ENCODE results near the gene SLC8A2. TPM values are rescaled to one million over a fixed set of nuclear protein-coding genes. Genes with fewer than 3 reads are reported as not detected.

The SLC8A2 gene
- total RNA-seq, 1 donor from 2014 or later, result 3.7 TPM

- no peak for DNase-seq (ENCODE audit: low spot score in 2 of 2, unreplicated experiment in 2 of 2)
- Mint-ChIP-seq H3K27ac (no peak overlapping the region), H3K9me3 (no peaks in the 10 kb centered on the region), H3K27me3 (ENCODE audit: low read depth) (no peaks in the 10 kb centered on the region), H3K4me3 (no peak overlapping the region), H3K4me1 (no peaks in the 10 kb centered on the region), H3K36me3 (peaks cover 2% of the 10 kb centered on the region)
- TF ChIP-seq CTCF (IDR thresholded peaks at IDR 0.05; ENCODE audit: unreplicated experiment), result no peak
These were observed 21.1 kb upstream of the SLC8A2 start for GRCh38 chr19:47492571-47493377.

DNA sequence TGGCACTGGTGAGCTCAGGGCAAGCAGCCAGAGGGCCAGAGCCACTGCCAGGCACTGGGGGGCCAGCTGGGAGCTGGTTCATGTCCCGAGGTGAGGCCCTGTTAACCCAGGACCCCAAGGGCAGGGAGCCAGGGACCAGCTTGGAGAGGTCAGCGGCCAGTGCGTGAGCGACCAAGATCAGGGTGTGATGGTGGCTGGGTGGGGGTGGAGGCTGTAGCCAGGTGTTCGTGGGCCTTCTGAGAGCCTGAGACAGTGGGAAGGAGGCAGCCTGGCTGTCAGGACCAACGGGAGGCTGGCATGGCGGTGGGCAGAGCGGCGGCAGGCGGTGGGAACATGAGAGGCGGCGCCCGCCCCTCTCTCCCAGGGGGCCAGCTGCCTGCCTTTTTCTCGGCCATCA, 20.4 kb upstream of the SLC8A2 start:
- no peak overlapping the region for H3K4me3 Mint-ChIP-seq

GRCh38 chr19:47491358-47492136, 19.9 kb upstream of the SLC8A2 start:
- no peak overlapping the region for H3K4me3 Mint-ChIP-seq
- no peaks in the 10 kb centered on the region for H3K4me1 Mint-ChIP-seq
- no peak for DNase-seq (ENCODE audit: low spot score in 2 of 2, unreplicated experiment in 2 of 2)
- no peak for TF ChIP-seq CTCF (IDR thresholded peaks at IDR 0.05; ENCODE audit: unreplicated experiment)
- H3K36me3 Mint-ChIP-seq, result no peaks in the 10 kb centered on the region
- H3K9me3 Mint-ChIP-seq, result no peaks in the 10 kb centered on the region
- H3K27me3 Mint-ChIP-seq (ENCODE audit: low read depth), result no peaks in the 10 kb centered on the region
- H3K27ac Mint-ChIP-seq, result no peak overlapping the region

More for the DNA sequence above, 20.4 kb upstream of the SLC8A2 start:
- Mint-ChIP-seq H3K27ac (no peak overlapping the region), H3K4me1 (no peaks in the 10 kb centered on the region), H3K9me3 (no peaks in the 10 kb centered on the region), H3K36me3 (peaks cover 2% of the 10 kb centered on the region), H3K27me3 (ENCODE audit: low read depth) (no peaks in the 10 kb centered on the region)
- no peak for TF ChIP-seq CTCF (IDR thresholded peaks at IDR 0.05; ENCODE audit: unreplicated experiment)
- DNase-seq (ENCODE audit: low spot score in 2 of 2, unreplicated experiment in 2 of 2), result no peak

- no peak for TF ChIP-seq CTCF (IDR thresholded peaks at IDR 0.05; ENCODE audit: unreplicated experiment)
- Mint-ChIP-seq H3K4me1 (no peaks in the 10 kb centered on the region), H3K4me3 (no peak overlapping the region), H3K36me3 (no peaks in the 10 kb centered on the region), H3K9me3 (no peaks in the 10 kb centered on the region), H3K27me3 (ENCODE audit: low read depth) (no peaks in the 10 kb centered on the region), H3K27ac (no peak overlapping the region)
- no peak for DNase-seq (ENCODE audit: low spot score in 2 of 2, unreplicated experiment in 2 of 2)
These were observed 19.2 kb upstream of the SLC8A2 start for GRCh38 chr19:47490847-47491246.

- H3K4me1 Mint-ChIP-seq, result peaks cover 1% of the 10 kb centered on the region
- H3K4me3 Mint-ChIP-seq, result no peak overlapping the region
- H3K36me3 Mint-ChIP-seq, result peaks cover 3% of the 10 kb centered on the region
- no peak for TF ChIP-seq CTCF (IDR thresholded peaks at IDR 0.05; ENCODE audit: unreplicated experiment)
- no peaks in the 10 kb centered on the region for H3K27me3 Mint-ChIP-seq (ENCODE audit: low read depth)
- H3K27ac Mint-ChIP-seq, result no peak overlapping the region
- no peaks in the 10 kb centered on the region for H3K9me3 Mint-ChIP-seq
- DNase-seq (ENCODE audit: low spot score in 2 of 2, unreplicated experiment in 2 of 2), result no peak
These were observed 18.3 kb upstream of the SLC8A2 start for GRCh38 chr19:47490031-47490430.

Data from mesothelial cell of epicardium (in vitro differentiated cells).